ENCODE measurements around the gene EID3. TPM values are rescaled to one million over a fixed set of nuclear protein-coding genes. Genes with fewer than 3 reads are reported as not detected.
"Not testable (repeated sequence)": the region's sequence is repeated elsewhere in the genome, so short reads cannot be mapped to it uniquely, and the experiment has no call there.

Gene EID3
- total RNA-seq, 4 donors from 2014 or later: 11.2 to 44.4 (median 19.6) TPM

DNA sequence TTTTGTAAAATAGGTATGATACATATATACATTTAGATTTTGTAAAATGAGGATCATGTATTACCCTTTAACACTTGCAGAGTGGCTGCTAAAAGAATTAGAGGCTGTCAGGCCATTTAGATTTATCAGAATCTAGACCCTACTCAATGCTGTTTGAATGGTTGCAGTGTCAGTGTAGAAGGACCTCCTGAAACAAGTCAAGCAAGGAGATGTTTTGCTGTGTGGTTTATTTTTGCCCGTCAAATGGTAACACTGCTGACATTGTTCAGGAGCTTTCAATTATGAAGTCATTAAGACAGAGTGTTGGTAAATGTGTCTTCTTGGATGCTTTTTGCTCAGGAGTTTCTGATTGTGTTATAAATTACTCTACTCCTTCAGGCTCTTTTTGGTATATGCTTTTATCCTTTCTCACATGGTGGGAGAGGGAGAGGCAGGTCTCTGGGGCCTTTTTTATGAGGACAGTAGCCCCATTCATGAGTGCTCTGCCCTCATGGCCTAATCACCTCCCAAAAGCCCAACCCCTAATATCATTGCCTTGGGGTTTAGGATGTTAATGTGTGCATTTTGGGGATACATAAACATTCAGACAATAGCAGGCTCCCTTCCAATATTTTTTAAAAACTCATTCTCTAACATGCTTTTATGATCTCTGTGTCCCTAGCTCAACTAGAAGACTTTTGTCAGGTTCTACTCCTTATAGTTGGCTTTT, 16.5 kb downstream of the EID3 start:
- TF ChIP-seq CTCF (IDR thresholded peaks at IDR 0.05): no peak
- DNase-seq (ENCODE audit: low spot score): no peak
- no peak for ATAC-seq (ENCODE audit: low FRiP score)

DNA sequence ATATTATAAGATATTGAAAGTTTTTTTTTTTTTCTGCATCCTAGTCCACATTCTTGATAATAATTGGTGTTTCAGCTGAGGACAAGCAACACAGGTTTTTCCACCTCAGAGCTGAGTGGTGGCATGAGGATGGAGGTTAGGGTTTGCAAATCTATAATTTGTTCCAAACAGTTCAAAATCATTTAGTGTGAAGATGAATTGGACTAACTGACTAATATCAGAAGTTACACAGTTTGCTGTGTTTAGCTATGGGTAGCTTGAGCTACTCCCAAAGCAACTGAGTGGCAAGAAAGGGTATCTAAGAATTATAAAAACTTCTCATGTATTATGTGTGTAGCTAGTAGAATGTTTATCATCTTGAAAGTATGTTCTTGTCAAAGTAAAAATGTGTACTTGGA, 17.1 kb downstream of the EID3 start:
- DNase-seq (ENCODE audit: low spot score) (no peak), ATAC-seq (ENCODE audit: low FRiP score) (no peak)
- no peak for TF ChIP-seq CTCF (IDR thresholded peaks at IDR 0.05)

DNA sequence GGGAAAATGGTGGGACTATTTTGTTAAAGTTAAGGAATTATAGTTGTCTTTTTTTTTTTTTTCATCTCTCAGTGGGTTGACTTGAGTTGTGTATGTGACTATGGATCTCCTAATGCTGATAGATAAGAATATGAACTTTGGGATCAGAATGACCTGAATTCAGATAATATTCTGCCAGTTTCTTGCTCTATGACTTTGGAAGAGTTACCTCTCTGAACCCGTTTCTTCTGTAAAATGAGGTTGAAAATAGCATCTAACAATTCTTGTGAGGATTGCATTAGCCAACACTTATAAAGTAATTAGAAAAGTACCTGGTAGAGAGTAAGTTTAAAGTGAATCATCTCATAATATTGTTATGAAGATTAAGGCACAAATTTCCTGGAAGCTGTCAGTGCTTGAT, 18.4 kb downstream of the EID3 start:
- DNase-seq (ENCODE audit: low spot score): no peak
- ATAC-seq (ENCODE audit: low FRiP score): no peak

GRCh38 chr12:104322533-104322932, 19.0 kb downstream of the EID3 start:
- DNase-seq (ENCODE audit: low spot score); ATAC-seq (ENCODE audit: low FRiP score): not testable (repeated sequence)

More for the DNA sequence above, 18.4 kb downstream of the EID3 start:
- TF ChIP-seq CTCF (IDR thresholded peaks at IDR 0.05): no peak

DNA sequence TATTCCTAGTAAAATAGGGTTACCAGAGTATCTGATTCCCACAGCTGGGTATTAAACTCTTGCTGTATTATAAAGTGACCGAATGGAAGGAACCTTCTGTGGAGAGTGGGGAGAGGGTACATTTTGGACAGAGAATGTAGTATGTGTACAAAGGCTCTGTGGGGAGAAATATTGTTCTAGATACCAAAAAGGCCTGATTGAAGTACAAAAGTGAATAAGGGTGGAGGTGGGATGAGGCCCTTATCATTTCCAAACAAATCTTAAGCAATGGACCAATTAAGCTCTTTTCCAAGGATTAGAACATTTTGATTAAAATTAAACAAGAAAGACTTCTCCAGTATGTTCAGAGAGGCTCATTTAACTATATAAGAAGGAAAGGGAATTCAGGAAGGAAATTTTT, 20.4 kb downstream of the EID3 start:
- ATAC-seq (ENCODE audit: low FRiP score) (no peak), DNase-seq (ENCODE audit: low spot score) (no peak)
- no peak for TF ChIP-seq CTCF (IDR thresholded peaks at IDR 0.05)

- ATAC-seq (ENCODE audit: low FRiP score); DNase-seq (ENCODE audit: low spot score): not testable (repeated sequence)
These were observed 24.7 kb downstream of the EID3 start for GRCh38 chr12:104328278-104328677.

DNA sequence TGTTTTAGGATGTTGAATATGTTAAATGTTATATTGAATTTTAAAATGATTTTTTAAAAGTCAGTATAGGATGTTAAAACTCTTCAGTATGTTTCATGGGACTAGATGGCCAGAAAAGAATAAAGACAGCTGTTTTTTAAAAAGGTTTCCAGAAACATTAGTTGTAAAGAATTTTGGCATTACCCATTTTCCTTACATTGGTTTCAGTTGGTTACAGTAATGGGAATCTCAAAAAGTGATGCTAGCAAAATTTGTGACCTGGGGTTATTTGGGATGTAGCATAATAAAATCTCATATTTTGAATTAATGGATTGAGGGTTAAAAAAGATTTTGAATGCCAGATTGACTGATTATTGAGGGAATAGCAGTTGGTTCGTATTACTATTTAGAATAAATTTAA, 25.3 kb downstream of the EID3 start:
- TF ChIP-seq CTCF (IDR thresholded peaks at IDR 0.05): no peak
- ATAC-seq (ENCODE audit: low FRiP score) (no peak), DNase-seq (ENCODE audit: low spot score) (no peak)

- ATAC-seq (ENCODE audit: low FRiP score) (no peak), DNase-seq (ENCODE audit: low spot score) (no peak)
- no peak for TF ChIP-seq CTCF (IDR thresholded peaks at IDR 0.05)
These were observed 26.4 kb downstream of the EID3 start for GRCh38 chr12:104329707-104330532.

Data from omental fat pad (tissue), 4 donors.